Activated CD4-positive, CD25-positive, alpha-beta regulatory T cell treated with anti-CD3 and anti-CD28 coated beads, Interleukin-2, amount 50 U/mL, for 24 hours (primary cell): ENCODE measurements around the gene SMLR1.
"Not testable (repeated sequence)": the region's sequence is repeated elsewhere in the genome, so short reads cannot be mapped to it uniquely, and the experiment has no call there.

Source experiments
- ATAC-seq, 2 donors: fragments of 150-1000 bp; cut with Tn5 transposase; one replicate each; pipeline ENCODE4 v1.10.0; 2021; ENCODE audit warnings: mild to moderate bottlenecking in 1 of 2, moderate library complexity in 1 of 2

The SMLR1 gene

DNA sequence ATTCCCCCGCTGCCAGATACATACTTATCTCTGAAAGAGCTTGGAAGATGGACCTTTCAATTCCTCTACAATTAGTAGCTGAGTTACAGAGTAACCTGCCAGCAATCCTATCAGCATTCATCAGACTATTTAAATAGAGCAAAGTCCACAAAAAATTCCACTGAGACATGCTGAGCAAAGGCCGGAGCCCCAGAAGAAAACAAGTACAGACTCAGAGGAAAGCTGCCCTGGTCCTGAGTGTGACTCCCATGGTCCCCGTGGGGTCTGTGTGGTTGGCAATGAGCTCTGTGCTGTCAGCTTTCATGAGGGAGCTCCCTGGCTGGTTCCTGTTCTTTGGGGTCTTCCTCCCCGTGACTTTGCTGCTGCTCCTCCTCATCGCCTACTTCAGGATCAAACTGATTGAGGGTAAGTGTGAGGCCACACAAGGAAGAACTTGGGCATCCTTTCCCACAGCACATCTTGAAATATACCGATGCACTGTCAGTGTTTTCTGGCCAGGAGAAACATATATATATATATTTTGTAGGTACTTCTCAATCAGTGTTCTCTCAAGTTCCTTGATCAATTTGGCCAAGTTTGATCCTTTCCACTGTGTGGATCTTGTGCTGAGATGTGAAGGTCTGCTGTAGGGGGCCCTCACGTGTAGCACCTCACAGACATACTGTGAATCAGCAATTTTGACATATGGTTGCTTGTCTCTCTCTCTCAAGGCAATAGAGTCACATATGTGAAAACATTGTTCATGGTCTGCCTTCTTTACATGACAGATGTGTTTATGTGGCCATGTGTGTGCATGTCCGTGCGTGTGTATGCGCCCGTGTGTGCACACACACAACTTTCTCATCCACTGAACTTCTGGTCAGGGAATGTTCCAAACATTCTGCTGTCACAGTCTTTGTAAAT, at the start of gene SMLR1:
SMLR1 (plus strand) TSS at position 160 of the 903 bp plus-strand sequence; CDS start at position 168, 8 bp downstream.
- ATAC-seq = no peak

DNA sequence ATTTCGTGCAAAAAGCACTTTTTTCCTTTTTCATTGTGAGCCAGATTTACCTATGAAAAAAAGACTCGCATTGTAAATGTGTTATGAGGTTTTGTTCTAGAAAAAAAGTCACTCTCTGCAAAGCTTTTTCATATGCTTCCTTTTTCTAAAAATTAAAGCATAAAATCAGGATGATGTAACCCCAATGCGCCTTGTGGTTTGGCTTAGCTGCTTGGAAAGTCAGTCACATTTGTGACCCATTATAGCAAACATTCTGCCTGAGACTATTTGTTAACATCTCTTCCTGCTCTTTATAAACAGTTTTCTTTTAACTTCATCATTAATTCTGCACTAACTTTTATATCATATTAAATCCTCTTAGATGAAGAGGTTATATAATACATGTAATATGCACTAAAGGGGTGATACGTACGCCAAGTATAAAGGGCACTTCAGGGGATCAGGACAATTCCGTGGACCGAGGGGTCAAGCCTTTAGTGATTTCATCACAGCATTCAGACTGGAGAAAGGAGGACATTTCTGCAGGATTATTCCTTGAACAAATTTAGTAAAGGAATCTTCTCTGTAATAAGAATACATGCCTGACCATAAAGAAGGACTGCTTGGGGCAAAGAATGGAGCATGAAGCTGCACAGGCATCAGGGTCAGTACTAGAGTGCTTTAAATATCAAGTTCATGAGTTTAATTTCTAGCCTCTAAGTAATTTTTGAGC, 48.1 kb upstream of the SMLR1 start:
- no peak for ATAC-seq

DNA sequence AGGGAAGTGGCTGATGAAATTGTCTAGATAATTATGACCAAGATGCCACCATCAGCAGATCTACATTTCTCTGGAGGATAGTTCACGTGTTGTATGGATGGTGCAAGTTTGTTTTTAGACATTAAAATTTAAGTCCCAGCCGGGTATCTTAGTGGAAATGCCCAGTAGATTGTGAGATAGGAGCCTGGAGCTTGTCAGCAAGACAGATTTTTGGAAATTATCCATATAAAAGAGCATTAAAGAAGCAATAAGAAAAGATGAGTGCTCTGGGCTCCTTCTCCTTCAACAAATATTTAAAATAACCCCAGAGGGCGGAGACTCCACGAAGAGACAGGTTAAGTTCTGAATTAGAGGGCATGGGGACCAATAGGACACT, 47.6 kb upstream of the SMLR1 start:
- no peak for ATAC-seq

DNA sequence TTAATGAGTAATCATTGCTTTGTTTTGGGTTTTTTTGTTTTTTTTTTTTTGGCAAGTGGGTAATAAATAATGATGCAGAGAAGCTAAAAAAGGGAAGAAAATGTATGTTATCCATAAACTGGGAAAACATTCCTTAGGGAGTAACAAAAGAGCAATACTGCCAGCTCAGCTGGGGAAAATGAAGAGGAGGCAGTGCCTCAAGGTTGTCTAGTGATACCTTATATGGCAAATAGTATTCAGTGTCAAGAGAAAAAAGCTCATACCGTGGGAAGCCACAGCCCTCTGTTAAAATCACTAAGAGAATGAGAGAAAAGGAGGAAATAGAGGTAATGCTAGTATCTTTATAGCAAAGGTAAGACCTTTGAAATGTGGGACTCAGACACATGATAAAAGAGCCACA, 47.1 kb upstream of the SMLR1 start:
- no peak for ATAC-seq

DNA sequence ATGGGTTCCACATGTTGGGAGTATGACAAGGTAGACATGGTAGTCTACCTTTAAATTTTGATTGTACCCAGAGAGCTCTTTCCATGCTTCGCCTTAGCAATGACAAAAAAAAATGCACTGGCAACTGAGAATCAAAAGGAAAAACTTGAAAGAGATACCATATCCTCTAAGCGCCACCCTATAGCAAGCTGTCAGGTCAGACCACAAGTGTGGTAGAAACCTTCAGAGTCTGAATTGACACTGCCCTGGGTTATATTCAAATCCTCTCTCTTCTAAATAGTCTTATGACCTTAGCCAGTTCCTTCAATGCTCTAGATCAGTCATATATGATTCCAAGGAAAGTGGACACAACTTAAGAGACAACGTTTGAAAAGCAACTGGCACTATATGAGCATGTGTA, 45.6 kb upstream of the SMLR1 start:
- ATAC-seq = no peak

DNA sequence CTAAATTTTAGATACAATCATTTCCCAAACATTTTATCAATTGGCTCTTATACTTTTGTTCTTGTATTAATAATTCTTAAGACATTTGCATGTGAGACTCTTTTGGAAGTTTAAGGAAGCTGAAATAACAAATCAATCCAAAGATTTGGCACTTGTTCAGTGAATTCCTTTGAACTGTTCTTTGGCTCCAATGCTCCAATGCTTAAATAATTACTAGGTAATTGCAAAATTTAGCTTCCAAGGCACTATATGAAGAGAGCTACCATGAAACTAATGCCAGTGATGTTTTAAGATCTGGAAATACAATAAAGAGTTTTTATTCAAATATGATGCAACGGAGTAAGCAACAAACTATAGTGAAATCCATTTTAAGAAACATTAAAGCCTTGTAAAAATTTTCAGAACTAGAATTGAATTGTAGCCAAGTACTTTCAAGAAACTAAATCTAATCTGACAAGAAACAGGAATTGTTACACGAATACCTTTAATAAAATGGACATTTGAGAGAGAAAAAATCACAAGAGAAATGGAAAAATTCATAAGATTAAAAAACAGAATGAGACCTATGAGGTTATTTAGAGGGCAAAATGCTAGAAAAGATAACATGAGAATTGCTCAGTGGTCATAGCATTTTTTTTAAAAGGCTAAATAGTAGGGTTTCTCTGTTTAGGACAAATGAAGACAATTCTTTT, 43.6 kb upstream of the SMLR1 start:
- ATAC-seq = no peak

DNA sequence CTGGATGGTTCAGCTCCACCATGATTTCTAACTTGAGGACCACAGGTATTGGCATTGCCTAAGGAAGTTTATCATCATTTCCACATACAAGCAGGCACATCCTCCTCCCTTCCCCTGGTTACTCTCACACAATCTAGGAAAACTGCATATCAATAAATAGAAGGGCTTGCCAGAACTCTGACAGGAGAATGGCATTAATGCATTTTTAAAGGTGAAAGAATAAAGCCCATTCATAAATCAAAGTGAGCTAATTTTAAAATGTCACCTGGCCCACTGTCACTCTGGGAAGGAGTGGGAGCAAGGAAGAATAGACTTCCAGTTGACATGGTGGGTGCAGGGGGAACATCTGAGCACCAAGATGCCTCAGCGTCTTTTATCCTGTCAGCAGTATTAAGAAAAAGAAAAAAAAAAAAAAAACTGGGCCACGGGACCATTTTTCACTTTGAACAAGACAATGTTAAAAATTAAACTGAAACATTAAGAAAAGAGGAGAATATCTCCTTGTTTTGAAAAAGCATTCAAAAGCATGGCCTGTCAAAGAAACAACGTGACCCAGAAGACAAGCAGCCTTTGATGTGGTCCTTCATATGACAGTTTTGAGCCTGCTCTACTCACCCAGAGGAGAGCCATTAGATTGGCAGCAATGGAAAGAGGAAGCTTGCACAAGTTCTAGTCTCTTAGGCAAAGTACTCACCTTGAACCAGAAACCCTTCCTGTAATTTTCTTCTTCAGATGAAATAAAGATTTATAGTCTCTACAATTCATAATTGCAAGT, 39.3 kb upstream of the SMLR1 start:
- ATAC-seq = no peak

DNA sequence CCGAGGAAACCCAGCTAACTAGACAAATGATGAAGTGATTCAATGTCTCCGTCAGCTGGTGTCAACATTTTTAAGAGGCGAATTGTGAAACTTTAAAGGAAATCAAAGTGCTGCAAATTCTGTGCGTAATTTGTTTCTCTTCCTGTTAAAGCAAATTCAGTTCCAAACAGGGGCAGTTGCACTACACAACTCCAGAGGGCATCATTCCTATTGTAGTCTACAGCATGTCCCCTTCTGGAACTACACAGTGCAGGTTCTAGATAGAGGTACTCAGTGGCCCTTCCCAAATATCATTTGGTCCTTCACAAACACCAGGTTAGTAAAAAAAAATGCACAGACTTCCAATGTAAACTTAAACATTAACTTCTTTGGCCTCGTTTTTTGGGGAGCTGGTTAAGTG, 38.3 kb upstream of the SMLR1 start:
- ATAC-seq = no peak

DNA sequence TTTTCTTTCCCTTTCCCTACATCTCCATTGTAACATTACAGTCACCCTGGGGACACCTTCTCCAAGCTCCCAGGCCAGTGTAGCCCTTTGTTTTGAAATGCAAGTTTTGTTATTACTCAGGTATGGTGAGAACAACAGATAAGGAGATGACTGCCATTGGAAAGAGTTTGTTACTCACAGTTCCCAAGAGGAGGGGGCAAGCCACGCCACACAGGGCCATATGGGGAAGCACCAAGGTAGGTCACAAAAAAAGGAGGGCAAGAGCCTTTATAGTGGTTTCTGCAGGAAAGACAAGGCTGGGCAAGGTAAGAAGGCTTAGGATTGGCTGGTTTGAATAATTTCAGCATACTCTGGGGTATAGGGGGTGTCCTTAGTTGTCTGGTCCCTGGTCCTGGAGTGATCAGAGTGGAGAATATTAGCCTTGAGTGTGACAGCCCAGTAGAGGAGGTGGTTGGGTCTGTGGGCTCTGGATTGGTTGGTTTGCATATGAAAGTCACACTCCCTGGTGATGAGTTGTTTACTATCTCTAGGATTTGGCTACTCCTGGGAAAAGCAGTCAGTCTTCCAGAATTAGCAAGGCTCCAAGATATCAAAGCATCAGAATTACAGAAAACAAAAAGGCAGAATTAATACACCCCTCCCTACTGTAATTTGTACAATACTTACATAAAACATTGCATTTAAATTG, 33.1 kb upstream of the SMLR1 start:
- no peak for ATAC-seq

DNA sequence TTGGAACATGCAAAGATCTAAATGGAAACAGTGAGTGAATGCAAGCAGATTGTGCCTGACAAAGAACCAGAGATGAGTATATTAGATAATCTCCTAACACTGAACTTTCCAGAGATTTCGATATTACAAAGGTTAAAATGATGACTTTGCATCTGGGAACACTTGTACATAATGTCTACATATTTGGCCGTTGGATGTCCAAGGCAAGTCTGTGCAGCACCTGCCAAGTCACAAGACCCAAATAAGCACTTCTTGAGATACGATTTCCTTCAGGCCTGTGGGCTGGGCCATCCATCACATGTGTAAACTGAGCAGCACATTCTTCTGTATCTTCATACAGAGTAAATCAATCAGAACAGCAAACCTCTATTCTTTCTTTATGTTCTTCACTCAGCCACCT, 32.5 kb upstream of the SMLR1 start:
- no peak for ATAC-seq

DNA sequence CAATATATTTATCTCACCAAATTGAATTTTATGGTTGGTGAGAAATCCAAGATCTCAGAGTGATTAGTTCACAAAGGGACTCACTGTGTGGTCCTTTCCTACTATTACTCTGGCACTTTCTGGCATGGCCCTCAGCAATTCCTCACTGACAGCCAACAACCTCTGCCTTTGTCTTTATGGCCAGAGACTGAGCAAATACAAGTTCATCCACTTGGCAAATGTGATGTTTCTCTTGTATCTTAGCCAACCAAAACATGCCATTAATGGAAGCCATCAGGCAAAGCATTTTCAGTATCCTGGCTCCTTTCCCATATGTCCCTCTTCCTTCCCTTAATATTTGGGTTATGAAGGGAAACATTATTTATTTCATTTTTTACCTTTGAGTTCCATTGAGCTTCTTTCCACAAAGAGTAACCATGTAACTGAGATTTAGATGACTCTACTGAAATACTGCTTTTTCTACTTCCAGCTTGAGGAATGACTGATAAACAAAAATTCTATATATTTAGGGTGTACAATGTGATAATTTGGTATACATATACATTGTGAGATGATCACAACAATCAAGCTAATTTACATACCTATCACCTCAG, 30.8 kb upstream of the SMLR1 start:
- ATAC-seq = no peak

DNA sequence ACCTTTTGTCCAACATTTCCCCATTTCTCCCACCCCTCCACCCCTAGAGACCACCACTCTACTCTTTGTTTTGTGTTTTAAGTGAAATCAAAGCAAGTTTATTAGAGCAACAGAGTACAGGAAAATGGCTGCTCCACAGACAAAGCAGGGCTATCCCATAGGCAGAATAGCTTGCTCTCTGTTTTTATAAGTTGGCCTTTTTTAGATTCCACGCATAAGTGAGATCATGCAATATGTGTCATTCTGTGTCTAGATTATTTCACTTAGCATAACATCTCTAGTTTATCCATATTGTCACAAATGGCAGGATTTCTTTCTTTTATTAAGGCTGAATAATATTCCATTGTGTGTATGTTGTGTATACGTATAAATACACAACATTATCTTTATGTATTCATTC, 30.1 kb upstream of the SMLR1 start:
- ATAC-seq = no peak

DNA sequence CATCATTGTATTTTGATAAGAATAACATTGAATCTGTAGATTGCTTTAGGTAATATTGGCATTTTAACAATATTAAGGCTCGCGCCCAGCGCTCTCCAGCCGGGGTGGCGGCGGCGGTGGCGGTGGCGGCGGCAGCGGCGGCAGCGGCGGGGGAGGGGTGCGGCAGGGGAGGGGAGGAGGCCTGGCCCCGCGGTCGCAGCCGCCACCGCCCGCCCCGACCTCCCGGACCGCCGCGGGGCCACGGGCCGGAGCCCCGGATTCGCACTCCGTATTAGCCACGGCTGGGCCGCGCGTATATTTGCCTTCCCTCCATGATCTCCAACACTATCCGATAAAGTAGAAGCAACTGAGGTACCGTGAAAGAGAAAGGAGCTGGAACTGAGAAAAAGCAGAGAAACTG, 25.8 kb upstream of the SMLR1 start:
- ATAC-seq = not testable (repeated sequence)

DNA sequence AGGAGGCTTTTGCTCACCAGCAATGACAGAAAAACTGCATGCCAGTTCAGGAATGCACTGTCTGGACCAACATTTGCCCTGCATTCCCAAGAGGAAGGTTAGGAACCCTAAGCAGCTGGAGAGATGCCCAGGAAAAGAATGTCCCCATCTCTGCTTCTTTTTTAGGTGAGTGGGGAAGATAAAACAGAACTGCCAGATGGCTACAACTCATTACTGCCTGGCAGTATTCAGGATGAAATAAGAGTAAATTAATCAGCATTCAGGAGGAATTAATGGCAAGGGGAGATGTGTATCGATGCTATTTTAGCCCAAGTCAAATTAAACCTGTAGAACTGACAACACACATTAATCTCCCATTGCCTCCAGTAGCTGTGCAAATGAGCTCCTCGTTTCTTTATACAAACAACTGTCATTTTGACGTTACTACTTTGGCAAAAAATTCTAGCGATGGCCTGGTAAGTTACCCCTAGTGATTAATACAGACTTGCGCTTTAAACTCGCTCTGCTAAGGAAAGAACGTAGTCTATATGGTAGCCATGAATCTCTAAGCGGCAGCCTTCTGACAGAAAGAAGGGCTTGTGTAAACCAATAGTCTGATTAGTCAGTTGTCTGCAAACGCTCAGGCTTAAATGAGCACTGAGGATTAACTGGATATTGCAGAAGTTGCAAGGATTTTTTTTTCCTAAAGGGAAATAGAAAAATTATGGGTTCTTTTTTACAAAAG, 16.7 kb upstream of the SMLR1 start:
- ATAC-seq = no peak

DNA sequence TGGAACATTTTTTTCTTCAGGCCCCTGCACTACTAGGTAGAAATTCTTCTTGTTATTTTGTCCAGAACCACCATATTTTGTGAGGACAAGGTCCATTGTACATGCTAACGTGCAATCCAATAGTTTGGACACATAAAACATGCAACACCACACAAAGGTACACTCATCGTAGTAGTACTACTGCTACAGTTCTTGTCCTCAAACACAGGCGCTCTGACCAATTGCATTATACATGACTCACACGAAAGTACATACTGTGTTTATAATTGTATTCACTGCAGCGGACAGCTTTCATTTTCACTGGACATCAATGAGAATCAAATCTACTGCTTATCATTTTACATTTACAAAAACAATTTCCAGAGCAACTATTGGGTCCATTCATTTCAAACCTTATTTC, 15.3 kb upstream of the SMLR1 start:
- no peak for ATAC-seq

DNA sequence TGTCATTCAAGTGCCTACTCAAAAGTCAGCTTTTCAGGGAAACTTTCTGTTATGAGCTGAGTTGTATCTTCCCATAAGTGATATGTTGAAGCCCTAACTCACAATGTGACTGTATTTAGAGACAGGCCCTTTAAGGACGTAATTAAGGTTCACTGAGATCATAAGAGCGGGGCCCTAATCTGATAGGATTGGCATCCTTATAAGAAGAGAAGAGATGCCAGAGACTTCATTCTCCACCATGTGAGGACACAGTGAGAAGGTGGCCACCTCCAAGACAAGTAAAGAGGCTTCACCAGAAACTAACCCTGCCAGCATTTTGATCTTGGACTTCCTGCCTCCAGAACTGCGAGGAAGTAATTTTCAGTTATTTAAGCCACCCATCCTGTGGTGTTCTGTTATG, 12.7 kb upstream of the SMLR1 start:
- no peak for ATAC-seq

DNA sequence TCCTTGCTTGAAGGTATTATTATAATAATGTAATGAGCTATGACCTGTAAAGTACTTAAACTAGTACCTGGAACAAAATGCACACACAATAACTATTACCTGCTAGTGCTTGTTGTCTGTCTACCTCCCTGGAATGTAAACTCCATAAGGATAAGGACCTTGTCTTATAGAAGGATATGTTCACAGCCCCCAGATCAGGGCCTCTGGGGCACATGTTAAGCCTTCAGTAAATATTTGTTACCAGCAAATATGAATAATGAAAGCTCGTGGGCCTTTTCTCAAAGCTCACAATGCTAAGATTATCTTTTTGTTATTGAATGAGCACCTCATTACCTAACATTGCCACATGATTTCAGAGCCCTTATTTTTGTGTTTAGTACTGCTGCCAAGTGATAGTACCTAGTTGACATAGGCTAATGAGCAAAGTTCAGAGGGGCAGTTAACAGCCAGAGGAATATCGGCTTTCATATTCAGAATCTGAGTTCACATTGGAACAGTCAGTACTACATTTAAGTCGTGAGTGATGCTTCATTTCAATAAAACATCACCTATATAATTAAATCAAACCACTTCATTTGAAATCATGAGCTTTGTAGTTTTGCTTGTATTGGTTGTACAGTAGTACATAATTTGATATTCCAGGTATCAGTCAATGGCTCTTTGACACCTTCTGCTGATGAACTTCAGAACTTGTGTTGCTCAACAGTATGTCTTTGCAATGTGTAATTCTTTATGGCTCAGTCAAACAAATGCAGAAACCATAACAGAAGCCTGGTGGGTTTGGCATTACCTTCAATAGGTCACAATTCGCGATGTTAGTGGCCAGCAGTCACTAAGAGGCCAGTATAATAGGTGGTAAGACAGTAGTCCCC, 11.8 kb upstream of the SMLR1 start:
- ATAC-seq = no peak

DNA sequence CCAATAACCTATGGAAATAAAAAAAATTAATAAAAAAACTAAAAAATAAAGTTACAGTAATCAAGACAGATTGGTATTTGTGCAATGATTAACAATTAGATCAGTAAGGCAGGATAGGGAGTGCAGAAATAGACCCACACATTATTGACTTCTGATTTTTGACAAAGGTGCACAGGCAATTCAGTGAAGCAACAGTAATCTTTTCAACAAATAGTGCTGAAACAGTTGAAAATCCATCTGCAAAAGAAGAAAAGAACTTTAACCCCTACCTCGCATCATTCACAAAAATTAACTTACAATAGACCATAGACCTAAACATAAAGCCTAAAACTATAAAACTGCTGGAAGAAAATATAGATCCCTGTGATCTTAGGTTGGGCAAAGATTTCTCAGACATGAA, 4.5 kb upstream of the SMLR1 start:
- ATAC-seq = no peak

DNA sequence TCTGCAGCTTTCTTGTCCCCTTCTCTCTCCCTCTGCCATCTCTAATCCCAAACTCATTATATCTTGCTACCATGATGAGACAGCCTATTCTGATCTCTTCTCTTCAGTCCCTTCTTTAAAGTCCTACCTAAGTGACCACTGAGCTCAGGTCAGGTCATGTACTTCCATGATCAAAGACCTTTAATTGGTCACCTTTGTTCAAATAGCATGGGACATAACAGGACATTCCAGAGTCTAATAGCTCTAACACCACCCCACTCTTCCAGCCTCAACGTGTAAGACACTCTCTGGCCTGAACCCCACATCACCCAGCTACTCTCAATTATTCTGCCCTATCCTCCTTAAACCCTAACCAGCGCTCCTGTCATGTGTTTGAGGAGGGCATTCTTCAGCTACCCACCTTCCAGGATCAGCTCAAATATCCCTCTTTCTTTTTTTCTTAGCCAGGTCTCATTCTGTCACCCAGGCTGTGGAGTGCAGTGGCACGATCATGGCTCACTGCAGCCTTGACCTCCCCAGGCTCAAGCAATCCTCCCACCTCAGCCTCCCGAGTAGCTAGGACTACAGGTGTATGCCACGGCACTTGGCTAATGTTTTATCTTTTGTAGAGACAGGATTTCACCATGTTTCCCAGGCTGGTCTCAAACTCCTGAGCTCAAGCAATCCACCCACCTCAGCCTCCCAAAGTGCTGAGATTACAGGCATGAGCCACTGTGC, 2.1 kb upstream of the SMLR1 start:
- no peak for ATAC-seq
